HepG2 (cell line): Measurements from ENCODE around the gene UBE2O. TPM values are rescaled to one million over a fixed set of nuclear protein-coding genes. Genes with fewer than 3 reads are reported as not detected.

Experiments
- CBFB ChIP-seq: sonication (generic); formaldehyde crosslinking; IDR thresholded peaks from 2 replicates; pipeline ENCODE4 v1.4.0; 2020; ENCODE audit warnings: missing genetic modification reagents
- FOXM1 ChIP-seq: sonication (generic); formaldehyde crosslinking; IDR thresholded peaks from 2 replicates; pipeline ENCODE4 v1.5.0; 2020; ENCODE audit warnings: missing genetic modification reagents
- MAFF ChIP-seq: IDR thresholded peaks from 2 replicates; pipeline ENCODE4 v1.6.1; 2011; ENCODE audit warnings: low read depth, low read length, improper control_type of control experiment
- MED1 ChIP-seq: sonication (generic); formaldehyde crosslinking; IDR thresholded peaks from 2 replicates; pipeline ENCODE4 v1.4.0; 2020; ENCODE audit warnings: missing genetic modification reagents
- NCOA2 ChIP-seq: sonication (generic); formaldehyde crosslinking; IDR thresholded peaks from 2 replicates; pipeline ENCODE4 v1.8.0; 2022; ENCODE audit warnings: inconsistent platforms
- PHF20 ChIP-seq: sonication (generic); formaldehyde crosslinking; IDR thresholded peaks from 2 replicates; pipeline ENCODE4 v1.5.0; 2020; ENCODE audit warnings: mild to moderate bottlenecking, missing genetic modification reagents
- RARG ChIP-seq: sonication (generic); formaldehyde crosslinking; IDR thresholded peaks from 2 replicates; pipeline ENCODE4 v1.4.0; 2020; ENCODE audit warnings: low read depth, mild to moderate bottlenecking, missing genetic modification reagents
- RFXANK ChIP-seq: IDR thresholded peaks from 2 replicates; pipeline ENCODE4 v1.6.1; 2016
- THAP11 ChIP-seq: IDR thresholded peaks from 2 replicates; pipeline ENCODE4 v1.6.1; 2016; ENCODE audit warnings: missing biosample characterization, missing genetic modification reagents
- ZFP41 ChIP-seq: sonication (generic); formaldehyde crosslinking; IDR thresholded peaks from 2 replicates; pipeline ENCODE4 v1.4.0; 2020; ENCODE audit warnings: mild to moderate bottlenecking, missing genetic modification reagents, borderline replicate concordance
- ZNF3 ChIP-seq: IDR thresholded peaks from 2 replicates; pipeline ENCODE4 v1.7.0; 2017; ENCODE audit warnings: inconsistent platforms
- ZNF350 ChIP-seq: sonication (generic); formaldehyde crosslinking; IDR thresholded peaks from 2 replicates; pipeline ENCODE4 v1.4.0; 2020; ENCODE audit warnings: mild to moderate bottlenecking, low read depth, missing genetic modification reagents, borderline replicate concordance
- ZNF432 ChIP-seq: sonication (generic); formaldehyde crosslinking; IDR thresholded peaks from 2 replicates; pipeline ENCODE4 v1.5.0; 2020; ENCODE audit warnings: missing genetic modification reagents, mild to moderate bottlenecking, borderline replicate concordance
- polyA plus RNA-seq, 8 experiments: library from polyadenylated mRNA; depleted of rRNA in 3 of 8; stranded (reverse) in 7 of 8; unstranded in 1 of 8; fragments of >200 nt; fragmentation: Illumina TruSeq in 4 of 8; extraction: Trizol in 4 of 8; gene quantifications; 2 replicates each; pipeline versions ENCODE4 v1.2.1 to v1.2.3, GENCODE V29; 2011 to 2016; ENCODE audit warnings: low read depth in 4 of 8, missing spikeins in 1 of 8, mixed read lengths in 1 of 8; ENCODE audit not compliant: insufficient read depth in 1 of 8
- total RNA-seq, 5 experiments: library from RNA; depleted of rRNA; stranded (reverse); fragments of >200 nt; fragmentation: Illumina TruSeq; extraction: Trizol; gene quantifications; 2 replicates each; pipeline ENCODE4 v1.2.3, GENCODE V29; 2016; ENCODE audit warnings: low read depth in 1 of 5
- TF ChIP-seq, protein P1 (sequence below), 2 experiments: sonication (generic) in 1 of 2; formaldehyde crosslinking in 1 of 2; IDR thresholded peaks; 2 replicates each; pipeline versions ENCODE4 v1.4.0 to v1.6.1; 2018 to 2020; ENCODE audit warnings: missing genetic modification reagents in 2 of 2, borderline replicate concordance in 1 of 2, low read depth in 1 of 2, mild to moderate bottlenecking in 1 of 2, missing biosample characterization in 1 of 2
- TF ChIP-seq, protein P2 (sequence below): sonication (generic); formaldehyde crosslinking; conservative IDR thresholded peaks from 2 replicates; pipeline ENCODE4 v1.8.0; 2022; ENCODE audit warnings: low read depth, missing genetic modification reagents
- TF ChIP-seq, protein P3 (sequence below): sonication (generic); formaldehyde crosslinking; IDR thresholded peaks from 2 replicates; pipeline ENCODE4 v1.5.0; 2020; ENCODE audit warnings: mild to moderate bottlenecking, missing genetic modification reagents
- TF ChIP-seq, protein P4 (sequence below): sonication (generic); formaldehyde crosslinking; IDR thresholded peaks from 2 replicates; pipeline ENCODE4 v1.9.0; 2021; ENCODE audit warnings: missing genetic modification reagents, borderline replicate concordance
- TF ChIP-seq, protein P5 (sequence below): IDR thresholded peaks from 2 replicates; pipeline ENCODE4 v1.6.1; 2016; ENCODE audit warnings: mild to moderate bottlenecking

Gene UBE2O
- total and polyA plus RNA-seq, 2 of the 13 experiments (the other 11 are each of a cell fraction or from before 2014, with no cell fraction given): 21.5 to 23.5 TPM

DNA sequence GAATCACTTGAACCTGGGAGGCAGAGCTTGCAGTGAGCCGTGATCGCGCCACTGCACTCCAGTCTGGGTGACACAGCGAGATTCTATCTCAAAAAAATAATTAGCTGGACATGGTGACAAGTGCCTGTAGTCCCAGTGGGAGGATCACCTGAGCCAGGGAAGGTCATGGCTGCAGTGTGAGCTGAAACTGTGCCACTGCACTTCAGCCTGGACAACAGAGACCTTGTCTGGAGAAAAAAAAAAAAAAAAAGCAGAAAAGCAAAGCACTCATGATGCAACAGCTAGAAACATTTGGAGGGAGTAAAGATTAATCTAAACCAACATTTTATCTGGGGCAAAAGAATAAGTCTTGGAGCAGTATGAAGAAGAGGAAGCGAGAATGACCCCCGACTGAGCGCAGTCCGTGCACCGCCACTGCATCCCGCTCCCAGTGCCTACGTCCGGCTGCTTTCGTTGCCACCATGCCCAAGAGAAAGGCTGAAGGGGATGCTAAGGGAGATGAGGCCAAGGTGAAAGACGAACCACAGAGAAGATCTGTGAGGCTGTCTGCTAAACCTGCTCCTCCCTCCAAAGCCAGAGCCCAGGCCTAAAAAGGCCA, 107.5 kb downstream of the UBE2O start (continued):
- TF ChIP-seq, protein P1, sequence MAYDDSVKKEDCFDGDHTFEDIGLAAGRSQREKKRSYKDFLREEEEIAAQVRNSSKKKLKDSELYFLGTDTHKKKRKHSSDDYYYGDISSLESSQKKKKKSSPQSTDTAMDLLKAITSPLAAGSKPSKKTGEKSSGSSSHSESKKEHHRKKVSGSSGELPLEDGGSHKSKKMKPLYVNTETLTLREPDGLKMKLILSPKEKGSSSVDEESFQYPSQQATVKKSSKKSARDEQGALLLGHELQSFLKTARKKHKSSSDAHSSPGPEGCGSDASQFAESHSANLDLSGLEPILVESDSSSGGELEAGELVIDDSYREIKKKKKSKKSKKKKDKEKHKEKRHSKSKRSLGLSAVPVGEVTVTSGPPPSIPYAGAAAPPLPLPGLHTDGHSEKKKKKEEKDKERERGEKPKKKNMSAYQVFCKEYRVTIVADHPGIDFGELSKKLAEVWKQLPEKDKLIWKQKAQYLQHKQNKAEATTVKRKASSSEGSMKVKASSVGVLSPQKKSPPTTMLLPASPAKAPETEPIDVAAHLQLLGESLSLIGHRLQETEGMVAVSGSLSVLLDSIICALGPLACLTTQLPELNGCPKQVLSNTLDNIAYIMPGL (CRISPR knock-in tag; IDR thresholded peaks at IDR 0.05; ENCODE audit: borderline replicate concordance in 1 of 2, low read depth in 1 of 2): no peak
- TF ChIP-seq, protein P2, sequence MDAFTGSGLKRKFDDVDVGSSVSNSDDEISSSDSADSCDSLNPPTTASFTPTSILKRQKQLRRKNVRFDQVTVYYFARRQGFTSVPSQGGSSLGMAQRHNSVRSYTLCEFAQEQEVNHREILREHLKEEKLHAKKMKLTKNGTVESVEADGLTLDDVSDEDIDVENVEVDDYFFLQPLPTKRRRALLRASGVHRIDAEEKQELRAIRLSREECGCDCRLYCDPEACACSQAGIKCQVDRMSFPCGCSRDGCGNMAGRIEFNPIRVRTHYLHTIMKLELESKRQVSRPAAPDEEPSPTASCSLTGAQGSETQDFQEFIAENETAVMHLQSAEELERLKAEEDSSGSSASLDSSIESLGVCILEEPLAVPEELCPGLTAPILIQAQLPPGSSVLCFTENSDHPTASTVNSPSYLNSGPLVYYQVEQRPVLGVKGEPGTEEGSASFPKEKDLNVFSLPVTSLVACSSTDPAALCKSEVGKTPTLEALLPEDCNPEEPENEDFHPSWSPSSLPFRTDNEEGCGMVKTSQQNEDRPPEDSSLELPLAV (CRISPR knock-in tag): no peak
- TF ChIP-seq, protein P3, sequence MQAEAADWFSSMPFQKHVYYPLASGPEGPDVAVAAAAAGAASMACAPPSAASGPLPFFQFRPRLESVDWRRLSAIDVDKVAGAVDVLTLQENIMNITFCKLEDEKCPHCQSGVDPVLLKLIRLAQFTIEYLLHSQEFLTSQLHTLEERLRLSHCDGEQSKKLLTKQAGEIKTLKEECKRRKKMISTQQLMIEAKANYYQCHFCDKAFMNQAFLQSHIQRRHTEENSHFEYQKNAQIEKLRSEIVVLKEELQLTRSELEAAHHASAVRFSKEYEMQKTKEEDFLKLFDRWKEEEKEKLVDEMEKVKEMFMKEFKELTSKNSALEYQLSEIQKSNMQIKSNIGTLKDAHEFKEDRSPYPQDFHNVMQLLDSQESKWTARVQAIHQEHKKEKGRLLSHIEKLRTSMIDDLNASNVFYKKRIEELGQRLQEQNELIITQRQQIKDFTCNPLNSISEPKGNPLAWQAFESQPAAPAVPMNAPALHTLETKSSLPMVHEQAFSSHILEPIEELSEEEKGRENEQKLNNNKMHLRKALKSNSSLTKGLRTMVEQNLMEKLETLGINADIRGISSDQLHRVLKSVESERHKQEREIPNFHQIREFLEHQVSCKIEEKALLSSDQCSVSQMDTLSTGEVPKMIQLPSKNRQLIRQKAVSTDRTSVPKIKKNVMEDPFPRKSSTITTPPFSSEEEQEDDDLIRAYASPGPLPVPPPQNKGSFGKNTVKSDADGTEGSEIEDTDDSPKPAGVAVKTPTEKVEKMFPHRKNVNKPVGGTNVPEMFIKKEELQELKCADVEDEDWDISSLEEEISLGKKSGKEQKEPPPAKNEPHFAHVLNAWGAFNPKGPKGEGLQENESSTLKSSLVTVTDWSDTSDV (CRISPR knock-in tag): no peak
- TF ChIP-seq, protein P4, sequence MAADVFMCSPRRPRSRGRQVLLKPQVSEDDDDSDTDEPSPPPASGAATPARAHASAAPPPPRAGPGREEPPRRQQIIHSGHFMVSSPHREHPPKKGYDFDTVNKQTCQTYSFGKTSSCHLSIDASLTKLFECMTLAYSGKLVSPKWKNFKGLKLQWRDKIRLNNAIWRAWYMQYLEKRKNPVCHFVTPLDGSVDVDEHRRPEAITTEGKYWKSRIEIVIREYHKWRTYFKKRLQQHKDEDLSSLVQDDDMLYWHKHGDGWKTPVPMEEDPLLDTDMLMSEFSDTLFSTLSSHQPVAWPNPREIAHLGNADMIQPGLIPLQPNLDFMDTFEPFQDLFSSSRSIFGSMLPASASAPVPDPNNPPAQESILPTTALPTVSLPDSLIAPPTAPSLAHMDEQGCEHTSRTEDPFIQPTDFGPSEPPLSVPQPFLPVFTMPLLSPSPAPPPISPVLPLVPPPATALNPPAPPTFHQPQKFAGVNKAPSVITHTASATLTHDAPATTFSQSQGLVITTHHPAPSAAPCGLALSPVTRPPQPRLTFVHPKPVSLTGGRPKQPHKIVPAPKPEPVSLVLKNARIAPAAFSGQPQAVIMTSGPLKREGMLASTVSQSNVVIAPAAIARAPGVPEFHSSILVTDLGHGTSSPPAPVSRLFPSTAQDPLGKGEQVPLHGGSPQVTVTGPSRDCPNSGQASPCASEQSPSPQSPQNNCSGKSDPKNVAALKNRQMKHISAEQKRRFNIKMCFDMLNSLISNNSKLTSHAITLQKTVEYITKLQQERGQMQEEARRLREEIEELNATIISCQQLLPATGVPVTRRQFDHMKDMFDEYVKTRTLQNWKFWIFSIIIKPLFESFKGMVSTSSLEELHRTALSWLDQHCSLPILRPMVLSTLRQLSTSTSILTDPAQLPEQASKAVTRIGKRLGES (CRISPR knock-in tag): no peak
- TF ChIP-seq THAP11 (CRISPR knock-in tag) (peak; percentile 23; the same call in 1 of the 2 replicates), ZNF432 (CRISPR knock-in tag) (no peak), CBFB (CRISPR knock-in tag) (no peak), MAFF (no peak), ZNF350 (CRISPR knock-in tag) (peak; percentile 70; the same call in 1 of the 2 replicates), RFXANK (CRISPR knock-in tag) (no peak), ZNF3 (CRISPR knock-in tag) (no peak), NCOA2 (CRISPR knock-in tag) (0 out of 2 replicates have a peak, but pooled peaks have one; percentile 30), ZFP41 (CRISPR knock-in tag) (no peak), FOXM1 (no peak), PHF20 (CRISPR knock-in tag) (no peak), RARG (CRISPR knock-in tag) (no peak), MED1 (CRISPR knock-in tag) (peak; percentile 74)
- TF ChIP-seq, protein P5, sequence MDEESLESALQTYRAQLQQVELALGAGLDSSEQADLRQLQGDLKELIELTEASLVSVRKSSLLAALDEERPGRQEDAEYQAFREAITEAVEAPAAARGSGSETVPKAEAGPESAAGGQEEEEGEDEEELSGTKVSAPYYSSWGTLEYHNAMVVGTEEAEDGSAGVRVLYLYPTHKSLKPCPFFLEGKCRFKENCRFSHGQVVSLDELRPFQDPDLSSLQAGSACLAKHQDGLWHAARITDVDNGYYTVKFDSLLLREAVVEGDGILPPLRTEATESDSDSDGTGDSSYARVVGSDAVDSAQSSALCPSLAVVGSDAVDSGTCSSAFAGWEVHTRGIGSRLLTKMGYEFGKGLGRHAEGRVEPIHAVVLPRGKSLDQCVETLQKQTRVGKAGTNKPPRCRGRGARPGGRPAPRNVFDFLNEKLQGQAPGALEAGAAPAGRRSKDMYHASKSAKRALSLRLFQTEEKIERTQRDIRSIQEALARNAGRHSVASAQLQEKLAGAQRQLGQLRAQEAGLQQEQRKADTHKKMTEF (CRISPR knock-in tag): peak; percentile 38; the same call in 1 of the 2 replicates
